Osteoblast (primary cell): ENCODE data around the gene GOLGA1. TPM values are rescaled to one million over a fixed set of nuclear protein-coding genes. Genes with fewer than 3 reads are reported as not detected.

Source experiments
- DNase-seq: peaks from one replicate; pipeline ENCODE4 v3.0.0; 2011; ENCODE audit warnings: low spot score, mixed read lengths; ENCODE audit not compliant: insufficient read length; ENCODE audit errors: missing footprints
- H2AFZ ChIP-seq: 2 replicates; pipeline ENCODE4 v1.6.0; 2011; ENCODE audit warnings: mild to moderate bottlenecking, low read length
- H3K27ac ChIP-seq: 2 replicates; pipeline ENCODE4 v1.5.1; 2011; ENCODE audit warnings: mild to moderate bottlenecking, low read depth, low read length, moderate library complexity
- H3K27me3 ChIP-seq: 2 replicates; pipeline ENCODE4 v1.6.0; 2012; ENCODE audit warnings: mild to moderate bottlenecking, control low read depth, inconsistent platforms, low read length, moderate library complexity; ENCODE audit not compliant: insufficient read depth
- H3K36me3 ChIP-seq: 2 replicates; pipeline ENCODE4 v1.5.1; 2011; ENCODE audit warnings: mild to moderate bottlenecking, low read length, control low read depth, moderate library complexity; ENCODE audit not compliant: insufficient read depth
- H3K4me1 ChIP-seq: 2 replicates; pipeline ENCODE4 v1.5.1; 2011; ENCODE audit warnings: mild to moderate bottlenecking, low read length, control low read depth, moderate library complexity; ENCODE audit not compliant: insufficient read depth
- H3K4me2 ChIP-seq: 2 replicates; pipeline ENCODE4 v1.6.0; 2011; ENCODE audit warnings: mild to moderate bottlenecking, low read length; ENCODE audit not compliant: insufficient read depth
- H3K4me3 ChIP-seq: fragments of 200-600 bp; sonication (generic); 3 replicates; pipeline ENCODE4 v1.5.1; 2012; ENCODE audit warnings: mild to moderate bottlenecking, low read length, inconsistent platforms; ENCODE audit not compliant: insufficient read depth
- H3K79me2 ChIP-seq: 2 replicates; pipeline ENCODE4 v1.6.0; 2012; ENCODE audit warnings: mild to moderate bottlenecking, low read length, control low read depth, inconsistent platforms; ENCODE audit not compliant: insufficient read depth
- H3K9me3 ChIP-seq: 2 replicates; pipeline ENCODE4 v1.5.1; 2011; ENCODE audit warnings: low read depth, low read length, control low read depth
- H4K20me1 ChIP-seq: 2 replicates; pipeline ENCODE4 v1.6.0; 2012; ENCODE audit warnings: mild to moderate bottlenecking, low read length, control low read depth; ENCODE audit not compliant: insufficient read depth
- CTCF ChIP-seq: IDR thresholded peaks from 2 replicates; pipeline ENCODE4 v1.5.1; 2011; ENCODE audit warnings: mild to moderate bottlenecking, low read depth, low read length, moderate library complexity; ENCODE audit errors: extremely low read depth
- total RNA-seq: library from RNA; depleted of rRNA; stranded (reverse); fragments of >200 nt; gene quantifications from 2 replicates; pipeline ENCODE4 v1.2.3, GENCODE V29; 2012

The GOLGA1 gene
- total RNA-seq, 1 donor: 13.4 TPM

- Histone ChIP-seq H3K4me3 (no peak overlapping the region), H3K4me1 (peaks cover 6% of the 10 kb centered on the region), H3K9me3 (no peaks in the 10 kb centered on the region), H2AFZ (no peak overlapping the region), H3K27me3 (no peaks in the 10 kb centered on the region), H3K36me3 (peaks cover 37% of the 10 kb centered on the region), H4K20me1 (peaks cover 9% of the 10 kb centered on the region), H3K79me2 (no peaks in the 10 kb centered on the region), H3K27ac (no peak overlapping the region), H3K4me2 (no peak overlapping the region)
- no peak for TF ChIP-seq CTCF
- no peak for DNase-seq
Observed at GRCh38 chr9:124886461-124886860, 54.4 kb downstream of the GOLGA1 start.

- H2AFZ ChIP-seq: no peak overlapping the region
- TF ChIP-seq CTCF: no peak
- DNase-seq: peak; percentile 26
Observed at GRCh38 chr9:124885551-124885950, 55.3 kb downstream of the GOLGA1 start.

GRCh38 chr9:124884376-124884775 is 56.5 kb downstream of the GOLGA1 start:
- no peak for TF ChIP-seq CTCF
- H3K9me3 ChIP-seq: no peaks in the 10 kb centered on the region
- H3K27ac ChIP-seq: no peak overlapping the region
- DNase-seq: peak; percentile 92
- H3K27me3 ChIP-seq: no peaks in the 10 kb centered on the region
- peaks cover 43% of the 10 kb centered on the region for H3K36me3 ChIP-seq
- H3K4me1 ChIP-seq: peaks cover 6% of the 10 kb centered on the region
- H3K4me2 ChIP-seq: no peak overlapping the region
- peaks cover 10% of the 10 kb centered on the region for H4K20me1 ChIP-seq
- H2AFZ ChIP-seq: no peak overlapping the region
- no peak overlapping the region for H3K4me3 ChIP-seq
- no peaks in the 10 kb centered on the region for H3K79me2 ChIP-seq

More at GRCh38 chr9:124885551-124885950, 55.3 kb downstream of the GOLGA1 start:
- Histone ChIP-seq H4K20me1 (peaks cover 10% of the 10 kb centered on the region), H3K27ac (no peak overlapping the region), H3K79me2 (no peaks in the 10 kb centered on the region), H3K27me3 (no peaks in the 10 kb centered on the region), H3K4me2 (no peak overlapping the region), H3K4me1 (peaks cover 6% of the 10 kb centered on the region), H3K9me3 (no peaks in the 10 kb centered on the region), H3K36me3 (peaks cover 36% of the 10 kb centered on the region), H3K4me3 (no peak overlapping the region)

GRCh38 chr9:124882231-124882630 is 58.7 kb downstream of the GOLGA1 start:
- no peak overlapping the region for H3K4me3 ChIP-seq
- H2AFZ ChIP-seq: no peak overlapping the region
- H3K4me2 ChIP-seq: no peak overlapping the region
- H4K20me1 ChIP-seq: peaks cover 25% of the 10 kb centered on the region
- no peak overlapping the region for H3K27ac ChIP-seq
- H3K79me2 ChIP-seq: no peaks in the 10 kb centered on the region
- H3K4me1 ChIP-seq: peaks cover 9% of the 10 kb centered on the region
- no peaks in the 10 kb centered on the region for H3K9me3 ChIP-seq
- peaks cover 50% of the 10 kb centered on the region for H3K36me3 ChIP-seq
- TF ChIP-seq CTCF: no peak
- peak; percentile 27 for DNase-seq
- no peaks in the 10 kb centered on the region for H3K27me3 ChIP-seq
